Fibroblast of skin of right biceps (primary cell): ENCODE results near the gene CXorf58.

Experiments
- DNase-seq: peaks from one replicate; pipeline ENCODE4 v3.0.0-alpha.2; 2013

CXorf58 gene

DNA sequence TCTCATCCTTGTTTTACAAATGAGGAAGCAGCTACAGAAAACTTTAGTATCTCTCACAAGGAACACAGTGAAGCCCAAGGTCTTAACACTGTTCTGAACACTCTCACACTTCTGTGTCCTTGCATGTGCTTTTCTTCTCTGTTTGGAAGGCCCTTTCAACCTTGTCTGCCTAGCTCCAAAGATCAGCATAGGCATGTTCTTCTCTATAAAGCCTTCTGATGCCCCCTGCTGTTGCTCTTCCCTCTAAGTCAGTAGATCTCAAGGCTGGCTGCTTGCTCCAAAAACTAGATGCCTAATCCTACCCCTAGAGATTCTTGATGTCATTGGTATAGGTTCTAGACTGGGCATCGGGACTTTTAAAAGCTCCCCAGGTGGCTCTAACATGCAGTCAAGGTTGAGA lies 6.0 kb upstream of the CXorf58 start:
- peak; percentile 71 for DNase-seq

DNA sequence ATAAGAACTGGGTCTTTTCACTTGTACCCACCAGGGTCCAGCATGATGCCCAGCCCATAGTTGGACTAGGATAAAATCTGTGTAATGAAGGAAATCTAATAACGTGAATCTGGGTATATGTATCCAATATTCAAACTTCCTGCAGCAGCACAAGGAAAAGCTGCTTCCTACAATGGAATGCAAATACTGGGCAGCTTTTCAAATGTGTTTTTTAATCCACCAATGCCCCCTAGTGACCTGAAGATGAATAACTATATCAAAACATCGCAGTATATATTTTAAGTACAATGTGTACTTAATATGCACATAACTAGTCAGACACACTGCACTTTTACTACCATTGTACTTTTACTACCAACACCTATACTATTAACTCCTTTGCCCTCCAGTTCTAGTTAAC lies 5.4 kb upstream of the CXorf58 start:
- DNase-seq: peak; percentile 62

DNA sequence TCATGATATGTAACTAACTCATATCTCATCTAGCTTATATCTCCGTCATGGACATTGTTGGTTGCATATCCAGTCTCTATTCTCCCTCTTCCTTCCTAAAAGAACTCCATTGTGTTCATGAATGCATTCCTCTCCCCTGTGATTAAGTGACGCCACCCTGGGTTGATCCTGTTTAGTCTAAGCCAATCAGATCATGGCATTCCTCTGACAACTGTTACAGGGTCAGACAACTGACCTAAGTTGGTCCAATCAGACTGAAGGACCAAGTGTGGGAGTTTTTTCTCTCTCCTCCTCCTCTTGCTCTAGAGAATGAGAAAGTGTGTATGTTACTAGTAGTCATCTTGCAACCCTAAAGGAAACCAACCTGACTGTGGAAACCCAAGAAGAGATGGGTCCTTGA lies 3.7 kb upstream of the CXorf58 start:
- no peak for DNase-seq

DNA sequence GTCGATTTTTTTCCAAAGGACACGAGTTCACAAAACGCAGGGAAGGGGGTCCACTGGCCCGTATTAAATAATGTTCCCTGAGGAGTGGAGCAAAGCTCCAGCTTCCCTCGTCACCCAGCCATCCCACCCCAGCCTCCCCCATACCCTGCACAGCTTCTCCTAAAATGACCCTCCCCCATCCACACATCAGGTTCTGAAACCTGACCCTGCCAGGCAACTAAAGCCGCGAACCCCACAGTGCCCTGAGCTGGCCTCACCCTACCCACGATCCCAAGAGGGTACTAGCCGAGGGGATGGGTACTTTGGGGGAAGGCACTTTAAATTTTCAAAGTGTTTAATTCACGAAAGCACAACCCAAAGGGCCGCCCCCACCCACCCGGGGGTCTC lies 702 bp upstream of the CXorf58 start:
- DNase-seq: no peak

DNA sequence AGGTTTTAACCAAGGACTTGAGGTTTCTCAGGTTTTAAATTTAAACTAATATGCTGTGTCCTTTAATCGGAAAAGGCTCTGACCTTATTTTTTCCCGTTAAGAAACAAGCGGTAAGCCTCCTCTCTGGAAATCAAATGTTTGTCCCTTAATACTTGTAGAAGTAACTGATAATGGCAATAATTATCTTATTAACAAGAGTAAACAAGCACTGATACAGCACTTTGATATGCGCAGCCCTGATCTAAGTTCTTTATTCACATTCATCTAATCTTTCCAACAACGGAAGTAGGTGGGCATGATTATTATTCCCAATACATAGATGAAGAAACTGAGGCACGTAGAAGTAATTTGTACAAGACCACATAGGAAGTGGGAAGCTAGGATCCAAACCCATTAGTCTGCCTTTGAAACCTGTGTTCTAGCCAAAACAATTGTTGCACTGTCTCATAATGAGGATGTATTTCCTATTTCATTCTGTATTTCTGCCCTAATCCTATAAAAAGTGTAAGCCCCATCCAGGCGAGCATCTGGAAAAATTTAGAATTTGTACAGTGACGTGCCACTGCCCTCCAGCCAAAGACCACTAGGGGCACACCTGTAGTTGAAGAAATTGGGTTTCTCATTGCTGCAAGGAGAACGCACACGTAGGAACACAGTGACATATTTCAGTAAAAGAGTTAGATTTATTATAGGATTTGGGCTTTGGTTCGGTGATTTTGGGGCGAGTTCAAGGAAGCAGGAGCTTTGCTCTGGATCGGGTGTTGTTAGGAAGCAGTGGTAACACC lies 606 bp downstream of the CXorf58 start:
- no peak for DNase-seq

GRCh38 chrX:23911126-23911835 lies 3.5 kb downstream of the CXorf58 start:
- DNase-seq: no peak

DNA sequence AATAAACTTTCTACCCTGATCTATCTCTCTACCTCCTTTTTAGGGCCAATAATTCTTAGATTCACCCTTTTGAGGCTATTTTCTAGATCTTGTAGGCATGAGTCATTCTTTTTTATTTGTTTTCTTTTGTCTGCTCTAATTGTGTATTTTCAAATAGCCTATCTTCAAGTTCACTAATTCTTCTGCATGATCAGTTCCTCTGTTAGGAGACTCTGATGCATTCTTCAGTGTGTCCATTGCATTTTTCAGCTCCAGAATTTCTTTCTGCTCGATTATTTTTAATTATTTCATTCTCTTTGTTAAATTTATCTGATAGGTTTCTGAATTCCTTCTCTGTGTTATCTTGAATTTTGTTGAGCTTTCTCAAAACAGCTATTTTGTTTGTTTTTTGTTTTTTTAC lies 11.3 kb downstream of the CXorf58 start:
- DNase-seq: no peak

DNA sequence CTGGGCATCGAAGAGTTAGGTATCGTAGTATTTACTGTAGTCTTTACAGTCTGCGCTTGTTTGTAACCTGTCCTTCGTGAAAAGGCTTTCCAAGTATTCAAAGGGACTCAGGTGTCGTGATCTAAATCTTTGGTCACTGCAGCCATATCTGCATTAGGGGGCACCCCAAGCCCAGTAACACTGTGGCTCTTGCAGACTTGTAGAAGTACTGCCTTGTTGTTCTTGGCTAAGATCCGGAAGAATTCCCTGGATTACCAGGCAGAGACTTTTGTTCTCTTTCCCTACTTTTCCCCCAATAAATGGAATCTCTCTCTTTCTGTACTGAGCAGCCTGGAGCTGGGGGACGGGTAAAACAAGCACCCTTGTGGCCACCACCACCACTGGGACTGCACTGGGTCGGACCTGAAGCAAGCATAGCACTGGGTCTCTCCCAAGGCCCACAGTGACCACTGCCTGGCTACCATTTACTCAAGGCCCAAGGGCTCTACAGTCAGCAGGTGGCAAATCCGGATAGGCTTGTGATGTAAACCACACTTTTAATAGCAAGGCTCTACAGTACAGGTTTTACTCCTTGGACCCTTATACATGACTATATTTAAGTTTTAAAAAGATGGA lies 12.0 kb downstream of the CXorf58 start:
- DNase-seq: peak; percentile 19

GRCh38 chrX:23926015-23926414 lies 18.2 kb downstream of the CXorf58 start:
- no peak for DNase-seq

GRCh38 chrX:23930894-23931604 lies 23.2 kb downstream of the CXorf58 start:
- DNase-seq: no peak

DNA sequence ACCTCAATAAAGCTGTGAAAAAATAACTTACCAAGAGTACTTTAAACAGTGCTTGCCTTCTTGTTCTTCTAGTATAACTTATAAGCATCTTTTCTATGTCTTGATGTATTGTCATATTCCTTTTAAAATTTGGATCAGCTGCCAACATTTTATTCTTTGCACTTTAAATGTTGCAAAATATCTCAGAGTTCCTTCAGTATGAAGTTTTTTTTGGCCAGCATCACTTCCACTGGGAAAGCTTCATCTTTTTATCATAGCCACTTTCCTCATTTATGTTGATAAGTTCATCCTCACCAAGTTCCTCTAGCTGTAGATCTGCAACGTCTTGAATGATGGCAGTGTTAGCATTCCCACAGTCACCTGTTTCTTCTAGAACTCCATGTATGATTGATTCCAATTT lies 24.2 kb downstream of the CXorf58 start:
- DNase-seq: no peak

GRCh38 chrX:23935106-23935505 lies 27.3 kb downstream of the CXorf58 start:
- DNase-seq: peak; percentile 27

DNA sequence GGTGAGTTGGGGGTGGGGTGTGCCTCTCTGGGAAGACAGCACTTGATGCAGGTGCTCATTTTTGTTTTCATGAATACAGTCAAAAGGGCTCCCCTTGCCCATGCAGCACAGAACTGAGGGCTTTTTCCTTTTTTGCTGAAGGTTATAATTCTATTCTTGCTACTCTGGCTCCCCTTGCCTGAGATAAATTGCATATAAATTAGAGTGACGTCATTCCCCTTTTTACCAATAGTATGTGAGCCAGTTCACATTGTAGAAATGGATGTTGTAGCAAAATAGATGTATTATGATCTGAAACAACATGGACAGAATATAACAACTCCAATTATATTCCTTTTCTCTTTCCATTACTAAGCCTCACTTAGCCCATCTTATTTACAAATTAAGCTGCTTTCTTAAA lies 28.4 kb downstream of the CXorf58 start:
- DNase-seq: no peak

DNA sequence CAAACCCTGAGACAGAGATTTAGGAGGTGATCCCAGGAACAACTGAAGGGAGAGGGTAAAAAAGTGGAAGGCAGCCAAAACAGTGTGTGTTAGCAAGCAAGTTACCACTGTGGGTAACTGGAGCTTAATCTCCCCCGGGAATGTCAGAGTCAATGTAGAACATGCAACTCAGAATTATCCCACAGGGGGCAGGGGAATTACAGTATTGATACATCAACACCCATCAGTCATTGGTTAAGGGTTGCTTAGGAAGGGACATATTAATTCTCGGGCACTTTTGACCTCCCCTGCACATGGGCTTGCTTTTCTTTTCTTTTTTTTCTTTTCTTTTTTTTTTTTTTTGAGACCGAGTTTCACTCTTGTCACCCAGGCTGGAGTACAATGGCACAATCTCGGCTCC lies 29.3 kb downstream of the CXorf58 start:
- peak; percentile 26 for DNase-seq

DNA sequence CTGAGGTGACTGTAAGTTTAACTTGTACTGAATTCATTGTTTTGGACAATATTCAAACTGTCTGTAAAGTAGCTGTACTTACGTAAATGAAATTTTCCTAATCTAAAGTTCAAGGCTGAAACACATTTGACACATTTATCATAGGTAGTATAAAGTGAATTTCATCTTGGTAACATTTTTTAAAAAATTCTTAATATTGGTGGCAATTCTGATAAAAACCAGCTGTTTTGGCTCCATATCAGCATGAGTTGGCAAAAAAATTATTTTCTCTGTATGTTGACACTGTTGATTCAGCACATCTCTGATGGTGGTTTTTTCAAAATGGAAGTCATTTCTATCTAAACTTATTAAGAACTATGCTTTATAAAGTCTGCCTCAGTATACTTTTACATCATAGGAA lies 30.9 kb downstream of the CXorf58 start:
- DNase-seq: peak; percentile 8

GRCh38 chrX:23939203-23939602 lies 31.4 kb downstream of the CXorf58 start:
- no peak for DNase-seq

- no peak for DNase-seq
Observed at GRCh38 chrX:23944234-23944633, 36.4 kb downstream of the CXorf58 start.

GRCh38 chrX:23945206-23945605 lies 37.4 kb downstream of the CXorf58 start:
- DNase-seq: peak; percentile 31

DNA sequence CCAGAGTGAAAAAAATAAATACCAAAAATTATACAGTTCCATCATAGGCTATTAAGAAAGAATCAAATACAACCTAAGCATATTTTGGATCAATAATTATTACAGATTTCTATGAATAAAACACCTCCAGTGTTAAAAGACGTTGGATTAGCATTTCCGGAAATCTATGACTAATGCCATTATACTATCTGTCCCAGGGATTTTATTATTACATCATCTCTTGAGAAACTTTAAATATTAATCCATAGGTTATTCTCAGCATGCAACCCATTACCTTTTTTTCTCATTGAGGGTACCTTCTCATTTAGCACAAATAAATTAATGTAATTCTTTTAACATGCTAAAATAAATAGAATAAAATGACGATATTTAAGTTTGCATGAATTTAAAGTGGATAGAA lies 44.6 kb downstream of the CXorf58 start:
- DNase-seq: no peak

DNA sequence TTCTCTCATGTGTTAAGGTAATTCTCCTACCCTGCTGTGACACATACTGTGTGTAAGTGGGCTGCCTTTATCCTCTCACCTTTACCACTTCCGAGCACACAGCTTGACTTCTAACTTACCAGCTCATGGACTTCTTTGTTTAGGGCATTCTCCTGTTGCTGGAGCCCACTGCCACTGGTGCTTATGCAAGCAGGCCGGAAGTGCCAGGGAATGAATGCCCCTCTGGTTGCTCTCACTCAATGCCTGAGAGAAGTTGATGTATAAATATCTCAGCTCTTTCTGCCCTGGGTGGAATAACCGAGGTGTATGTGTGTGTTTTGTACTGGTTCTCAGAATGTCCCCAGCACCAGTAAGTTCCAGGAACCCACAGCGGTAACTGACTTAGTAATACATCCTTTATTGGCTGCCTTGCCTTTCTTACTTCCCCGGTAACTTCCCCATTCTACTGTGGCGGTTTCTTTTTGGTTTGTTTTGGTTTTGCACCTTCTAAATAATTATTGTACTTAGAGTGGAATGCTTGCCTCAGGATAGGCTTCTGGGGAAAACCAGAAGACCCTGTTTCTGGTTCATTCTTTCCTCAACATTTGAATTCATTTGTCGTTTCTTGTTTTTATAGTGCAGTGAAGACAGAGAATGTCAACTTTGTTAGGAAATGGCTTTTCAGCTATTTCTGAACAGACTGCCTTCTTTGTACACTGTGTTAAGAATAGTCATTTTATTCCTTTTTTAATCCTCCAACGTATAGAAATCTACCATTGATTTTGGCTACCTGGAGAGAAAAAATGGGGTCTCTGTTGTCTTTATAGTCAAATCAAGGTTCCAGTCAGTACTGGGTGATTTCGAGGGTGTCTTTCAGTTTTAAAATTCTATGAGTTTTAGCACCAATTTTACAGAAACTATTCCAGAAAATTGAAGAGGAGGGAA lies 45.4 kb downstream of the CXorf58 start:
- DNase-seq: no peak

- no peak for DNase-seq
Observed at GRCh38 chrX:23953908-23954269, 46.1 kb downstream of the CXorf58 start.

DNA sequence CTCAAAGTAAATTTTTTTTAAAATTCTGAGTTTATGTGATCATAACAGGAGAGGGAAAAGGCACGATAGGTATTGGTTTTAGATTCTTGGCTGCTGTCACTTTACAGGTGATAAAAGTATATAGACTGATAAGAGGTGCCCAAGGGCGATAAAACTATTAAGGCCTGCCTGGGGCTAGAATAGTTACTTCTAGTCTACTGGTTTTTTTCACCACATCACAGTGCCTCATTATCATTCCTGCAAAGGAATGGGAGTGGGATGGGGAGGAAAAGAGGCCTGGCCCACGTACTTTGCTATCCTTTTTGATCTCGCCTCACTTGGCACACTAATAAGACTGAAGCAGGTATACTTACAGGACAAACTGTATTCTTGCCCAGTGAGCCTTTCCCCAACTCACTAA lies 46.6 kb downstream of the CXorf58 start:
- DNase-seq: no peak
